OCI-LY3 (cell line): ENCODE results near the gene COG3.
A peak's percentile ranks its signal among the peaks of the same experiment; 100 is the strongest.

Experiments
- H2AFZ ChIP-seq: fragments of 200-600, 300-600 bp; shearing (Covaris generic); 2 replicates; pipeline ENCODE4 v1.6.0; 2014; ENCODE audit warnings: antibody characterized with exemption, low read depth, low read length
- H3K27ac ChIP-seq: fragments of 200-600, 300-600 bp; sonication (generic); 2 replicates; pipeline ENCODE4 v1.5.1; 2014; ENCODE audit warnings: mild to moderate bottlenecking, low read length, moderate library complexity, mixed read lengths
- H3K27me3 ChIP-seq: fragments of 200-600, 300-600 bp; sonication (generic); 2 replicates; pipeline ENCODE4 v1.6.1; 2014; ENCODE audit warnings: low read depth, low read length, mixed read lengths
- H3K36me3 ChIP-seq: fragments of 200-600, 300-600 bp; sonication (generic); replicated peaks from 2 replicates; pipeline ENCODE3; 2014; ENCODE audit warnings: low read depth, low read length, mixed read lengths
- H3K4me1 ChIP-seq: fragments of 300-600, 200-600 bp; sonication (generic); 2 replicates; pipeline ENCODE4 v1.6.1; 2014; ENCODE audit warnings: low read length, mixed read lengths
- H3K4me2 ChIP-seq: fragments of 200-600, 300-600 bp; sonication (generic); 2 replicates; pipeline ENCODE4 v1.6.1; 2014; ENCODE audit warnings: low read length, mixed read lengths
- H3K4me3 ChIP-seq: fragments of 300-600, 200-600 bp; sonication (generic); 2 replicates; pipeline ENCODE4 v1.5.1; 2014; ENCODE audit warnings: antibody characterized with exemption, mild to moderate bottlenecking, low read length, moderate library complexity
- H3K79me2 ChIP-seq: fragments of 300-600, 200-600 bp; shearing (Covaris generic); 2 replicates; pipeline ENCODE4 v1.6.1; 2014; ENCODE audit warnings: mild to moderate bottlenecking, low read length, mixed read lengths
- H3K9ac ChIP-seq: fragments of 300-600, 200-600 bp; shearing (Covaris generic); 2 replicates; pipeline ENCODE4 v1.6.0; 2014; ENCODE audit warnings: mild to moderate bottlenecking, low read length, moderate library complexity
- H3K9me3 ChIP-seq: fragments of 200-600, 300-600 bp; shearing (Covaris generic); 2 replicates; pipeline ENCODE4 v1.6.1; 2014; ENCODE audit warnings: low read length, mixed read lengths; ENCODE audit not compliant: insufficient read depth
- H4K20me1 ChIP-seq: fragments of 200-600, 300-600 bp; sonication (generic); 2 replicates; pipeline ENCODE4 v1.6.1; 2016; ENCODE audit warnings: low read length, mixed read lengths; ENCODE audit not compliant: insufficient read depth
- EZH2phosphoT487 ChIP-seq: fragments of 200-600 bp; shearing (Covaris generic); IDR thresholded peaks from 2 replicates; pipeline ENCODE4 v1.6.1; 2018; ENCODE audit warnings: antibody characterized with exemption, mixed run types, low read depth
- TF ChIP-seq, protein P1 (sequence below): fragments of 200-600, 300-600 bp; sonication (generic); IDR thresholded peaks from 2 replicates; pipeline ENCODE4 v1.5.1; 2014; ENCODE audit warnings: antibody characterized with exemption, low read length, low read depth

The COG3 gene, protein sequence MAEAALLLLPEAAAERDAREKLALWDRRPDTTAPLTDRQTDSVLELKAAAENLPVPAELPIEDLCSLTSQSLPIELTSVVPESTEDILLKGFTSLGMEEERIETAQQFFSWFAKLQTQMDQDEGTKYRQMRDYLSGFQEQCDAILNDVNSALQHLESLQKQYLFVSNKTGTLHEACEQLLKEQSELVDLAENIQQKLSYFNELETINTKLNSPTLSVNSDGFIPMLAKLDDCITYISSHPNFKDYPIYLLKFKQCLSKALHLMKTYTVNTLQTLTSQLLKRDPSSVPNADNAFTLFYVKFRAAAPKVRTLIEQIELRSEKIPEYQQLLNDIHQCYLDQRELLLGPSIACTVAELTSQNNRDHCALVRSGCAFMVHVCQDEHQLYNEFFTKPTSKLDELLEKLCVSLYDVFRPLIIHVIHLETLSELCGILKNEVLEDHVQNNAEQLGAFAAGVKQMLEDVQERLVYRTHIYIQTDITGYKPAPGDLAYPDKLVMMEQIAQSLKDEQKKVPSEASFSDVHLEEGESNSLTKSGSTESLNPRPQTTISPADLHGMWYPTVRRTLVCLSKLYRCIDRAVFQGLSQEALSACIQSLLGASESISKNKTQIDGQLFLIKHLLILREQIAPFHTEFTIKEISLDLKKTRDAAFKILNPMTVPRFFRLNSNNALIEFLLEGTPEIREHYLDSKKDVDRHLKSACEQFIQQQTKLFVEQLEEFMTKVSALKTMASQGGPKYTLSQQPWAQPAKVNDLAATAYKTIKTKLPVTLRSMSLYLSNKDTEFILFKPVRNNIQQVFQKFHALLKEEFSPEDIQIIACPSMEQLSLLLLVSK

DNA sequence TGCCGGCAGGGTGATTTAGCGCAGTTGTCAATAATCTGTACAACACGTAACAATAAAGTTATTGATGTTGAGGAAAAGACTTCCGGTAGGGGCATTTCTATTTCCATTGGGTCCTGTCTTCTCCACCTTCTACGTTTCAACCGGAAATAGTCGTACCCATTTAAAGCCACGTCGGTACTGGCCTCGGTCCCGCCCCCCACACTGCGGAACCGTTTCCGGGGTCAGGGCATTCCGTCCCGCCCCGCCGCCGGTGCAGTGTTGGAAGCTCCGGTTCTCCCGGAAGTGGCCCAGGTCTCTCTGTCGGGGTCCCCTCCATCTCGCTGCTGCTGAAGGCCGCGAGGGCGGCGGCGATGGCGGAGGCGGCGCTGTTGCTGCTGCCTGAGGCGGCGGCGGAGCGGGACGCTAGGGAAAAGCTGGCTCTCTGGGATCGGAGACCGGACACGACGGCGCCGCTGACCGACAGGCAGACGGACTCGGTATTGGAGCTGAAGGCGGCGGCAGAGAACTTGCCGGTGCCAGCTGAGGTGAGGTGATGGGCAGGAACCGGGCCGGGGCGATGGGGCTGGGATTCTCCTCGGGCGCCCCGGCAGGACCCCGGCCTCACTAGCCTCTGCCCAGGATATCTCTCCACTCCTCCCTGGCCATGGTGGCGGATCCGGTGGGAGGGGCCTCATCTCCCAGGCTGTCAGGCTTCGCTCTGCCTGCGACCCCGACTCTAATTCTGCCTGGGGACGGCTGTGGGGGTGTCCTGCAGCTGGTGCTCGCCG is at the start of gene COG3:
Gene COG3, plus strand, starts transcription at position 253 of the 767 bp plus-strand sequence. Its CDS starts 98 bp downstream, at position 351.
- H3K36me3 ChIP-seq: peaks cover 6% of the 10 kb centered on the region
- H3K9me3 ChIP-seq: no peaks in the 10 kb centered on the region
- TF ChIP-seq EZH2phosphoT487: no peak
- TF ChIP-seq, protein P1, sequence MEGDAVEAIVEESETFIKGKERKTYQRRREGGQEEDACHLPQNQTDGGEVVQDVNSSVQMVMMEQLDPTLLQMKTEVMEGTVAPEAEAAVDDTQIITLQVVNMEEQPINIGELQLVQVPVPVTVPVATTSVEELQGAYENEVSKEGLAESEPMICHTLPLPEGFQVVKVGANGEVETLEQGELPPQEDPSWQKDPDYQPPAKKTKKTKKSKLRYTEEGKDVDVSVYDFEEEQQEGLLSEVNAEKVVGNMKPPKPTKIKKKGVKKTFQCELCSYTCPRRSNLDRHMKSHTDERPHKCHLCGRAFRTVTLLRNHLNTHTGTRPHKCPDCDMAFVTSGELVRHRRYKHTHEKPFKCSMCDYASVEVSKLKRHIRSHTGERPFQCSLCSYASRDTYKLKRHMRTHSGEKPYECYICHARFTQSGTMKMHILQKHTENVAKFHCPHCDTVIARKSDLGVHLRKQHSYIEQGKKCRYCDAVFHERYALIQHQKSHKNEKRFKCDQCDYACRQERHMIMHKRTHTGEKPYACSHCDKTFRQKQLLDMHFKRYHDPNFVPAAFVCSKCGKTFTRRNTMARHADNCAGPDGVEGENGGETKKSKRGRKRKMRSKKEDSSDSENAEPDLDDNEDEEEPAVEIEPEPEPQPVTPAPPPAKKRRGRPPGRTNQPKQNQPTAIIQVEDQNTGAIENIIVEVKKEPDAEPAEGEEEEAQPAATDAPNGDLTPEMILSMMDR: 0 out of 2 replicates have a peak, but pooled peaks have one; percentile 6
- peak within 1 kb of the TSS; percentile 75 for H3K4me2 ChIP-seq
- no peaks in the 10 kb centered on the region for H3K27me3 ChIP-seq
- peaks cover 9% of the 10 kb centered on the region; the same call in 1 of the 2 replicates for H4K20me1 ChIP-seq
- peaks cover 22% of the 10 kb centered on the region for H3K4me1 ChIP-seq
- peaks cover 49% of the 10 kb centered on the region for H3K79me2 ChIP-seq
- H3K27ac ChIP-seq: peak within 1 kb of the TSS; percentile 64
- peak within 1 kb of the TSS; percentile 90 for H3K9ac ChIP-seq
- peak within 1 kb of the TSS; percentile 77 for H2AFZ ChIP-seq
- H3K4me3 ChIP-seq: peak within 1 kb of the TSS; percentile 84

DNA sequence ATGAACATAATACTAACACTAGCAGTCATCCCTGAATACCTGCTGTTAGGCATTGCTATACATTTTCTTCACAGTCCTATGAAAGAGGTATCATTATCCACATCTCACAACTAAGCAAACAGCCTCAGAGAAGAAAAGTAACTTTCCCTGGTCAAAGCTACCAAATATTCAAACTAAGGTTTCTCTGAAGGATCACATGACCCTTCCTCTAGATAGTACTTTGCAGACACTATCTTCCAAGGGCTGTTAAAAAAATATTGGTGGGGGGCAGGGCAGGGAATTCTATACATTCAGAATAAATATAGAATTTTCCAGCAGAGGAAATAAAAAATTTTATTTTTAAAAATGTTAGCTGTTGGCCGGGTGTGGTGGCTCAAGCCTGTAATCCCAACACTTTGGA is 49.6 kb upstream of the COG3 start:
- H3K27me3 ChIP-seq: no peaks in the 10 kb centered on the region
- H3K4me3 ChIP-seq: no peak overlapping the region
- H3K27ac ChIP-seq: no peak overlapping the region
- peaks cover 20% of the 10 kb centered on the region for H3K79me2 ChIP-seq
- H4K20me1 ChIP-seq: no peaks in the 10 kb centered on the region
- no peak overlapping the region for H3K9ac ChIP-seq
- no peak overlapping the region for H3K4me2 ChIP-seq
- no peak for TF ChIP-seq EZH2phosphoT487
- TF ChIP-seq, protein P1: no peak
- no peak overlapping the region for H2AFZ ChIP-seq
- H3K9me3 ChIP-seq: no peaks in the 10 kb centered on the region
- peaks cover 4% of the 10 kb centered on the region; the same call in 1 of the 2 replicates for H3K4me1 ChIP-seq
- H3K36me3 ChIP-seq: peaks cover 6% of the 10 kb centered on the region

DNA sequence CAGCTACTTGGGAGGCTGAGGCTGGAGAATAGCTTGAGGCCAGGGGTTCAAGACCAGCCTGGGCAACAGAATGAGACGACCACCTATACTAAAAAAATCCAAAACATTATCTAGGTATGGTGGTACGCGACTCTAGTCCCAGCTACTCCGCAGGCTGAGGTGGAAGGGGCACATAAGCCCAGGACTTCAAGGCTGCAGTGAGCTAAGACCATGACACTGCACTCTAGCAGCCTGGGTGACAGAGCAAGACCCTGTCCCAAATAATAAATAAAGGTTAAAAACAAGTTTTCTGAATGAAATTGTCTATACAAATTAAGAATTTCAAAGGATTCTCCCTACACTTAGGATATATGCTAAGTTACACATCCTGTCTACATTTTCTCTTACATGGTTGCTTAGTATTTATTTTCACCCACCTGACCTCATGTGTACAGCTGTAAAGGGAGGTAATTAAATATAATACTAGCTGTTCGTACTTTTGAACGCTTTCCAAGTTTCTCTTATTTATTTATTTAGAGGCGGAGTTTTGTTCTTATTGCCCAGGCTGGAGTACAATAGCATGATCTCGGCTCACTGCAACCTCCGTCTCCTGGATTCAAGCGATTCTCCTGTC is 48.1 kb upstream of the COG3 start:
- Histone ChIP-seq H2AFZ (no peak overlapping the region), H3K4me3 (peak overlapping the region; percentile 80), H3K79me2 (peaks cover 20% of the 10 kb centered on the region), H3K9ac (peak overlapping the region; percentile 66), H3K27me3 (no peaks in the 10 kb centered on the region), H4K20me1 (no peaks in the 10 kb centered on the region), H3K4me1 (peaks cover 4% of the 10 kb centered on the region; the same call in 1 of the 2 replicates), H3K36me3 (peaks cover 4% of the 10 kb centered on the region), H3K9me3 (no peaks in the 10 kb centered on the region), H3K4me2 (peak overlapping the region; percentile 84), H3K27ac (peak overlapping the region; percentile 90)
- TF ChIP-seq EZH2phosphoT487: no peak
- TF ChIP-seq, protein P1: no peak
